GM12878 (cell line): ENCODE results near the gene KDM8. TPM values are rescaled to one million over a fixed set of nuclear protein-coding genes. Genes with fewer than 3 reads are reported as not detected.

Source experiments
- ATAC-seq: fragments of 200-7000 bp; cut with Tn5 transposase; 3 replicates; pipeline ENCODE4 v1.9.1; 2020; ENCODE audit warnings: mild to moderate bottlenecking, moderate library complexity
- BruUV-seq: library from RNA; stranded (reverse); fragments of 400-500 nt; replicated peaks from 2 replicates; lab custom pipeline; 2021; lab: Mats Ljungman, UMichigan
- CTCF ChIA-PET: fragments of 300-600 bp; sonication (Branson Sonifier 250); formaldehyde crosslinking; extraction: SDS; loops from one replicate; lab custom pipeline; 2021; ENCODE audit warnings: inconsistent platforms; lab: Yijun Ruan, JAX
- POLR2A ChIA-PET: fragments of 350-600 bp; formaldehyde crosslinking; extraction: SDS; loops from one replicate; lab custom pipeline; 2021; ENCODE audit warnings: inconsistent platforms; lab: Charles Lee
- RAD21 ChIA-PET: fragments of 300-600 bp; sonication (Branson Sonifier 250); formaldehyde crosslinking; loops from one replicate; lab custom pipeline; 2023; ENCODE audit warnings: antibody characterized with exemption; ENCODE audit not compliant: unreplicated experiment; lab: Charles Lee
- SMC1A ChIA-PET: fragments of 300-600 bp; sonication (Branson Sonifier 250); formaldehyde crosslinking; loops from one replicate; lab custom pipeline; 2023; ENCODE audit not compliant: unreplicated experiment, uncharacterized antibody; lab: Charles Lee
- DNase-seq: peaks from one replicate; pipeline ENCODE4 v3.0.0-alpha.2; 2011; ENCODE audit warnings: low read depth, low spot score
- FAIRE-seq: peaks from 3 replicates; lab custom pipeline; 2011; peaks lifted over from hg19 to GRCh38; lab: Jason Lieb, UNC
- H2AFZ ChIP-seq: 2 replicates; pipeline ENCODE4 v1.6.0; 2011; ENCODE audit warnings: low read depth, low read length, control low read depth; ENCODE audit not compliant: control insufficient read depth
- H3K27ac ChIP-seq: 2 replicates; pipeline ENCODE4 v1.5.1; 2011; ENCODE audit warnings: control low read depth; ENCODE audit not compliant: control insufficient read depth, insufficient read depth
- H3K27me3 ChIP-seq, 2 experiments: replicated peaks in 1 of 2; 2 replicates each; pipeline versions ENCODE4 v1.6.0 to v1.6.1; 2011; ENCODE audit warnings: low read length in 1 of 2; ENCODE audit not compliant: control insufficient read depth in 2 of 2, insufficient read depth in 2 of 2
- H3K36me3 ChIP-seq, 2 experiments: 2 replicates each; pipeline ENCODE4 v1.5.1; 2011; ENCODE audit warnings: low read length in 1 of 2; ENCODE audit not compliant: control insufficient read depth in 2 of 2, insufficient read depth in 2 of 2
- H3K4me1 ChIP-seq: 2 replicates; pipeline ENCODE4 v1.6.1; 2011; ENCODE audit warnings: mild to moderate bottlenecking, low read length, moderate library complexity, mixed read lengths; ENCODE audit not compliant: control insufficient read depth, insufficient read depth
- H3K4me2 ChIP-seq: 2 replicates; pipeline ENCODE4 v1.6.0; 2011; ENCODE audit warnings: control low read depth; ENCODE audit not compliant: control insufficient read depth, insufficient read depth
- H3K4me3 ChIP-seq: fragments of 200-600 bp; sonication (generic); 2 replicates; pipeline ENCODE4 v1.5.1; 2016
- H3K79me2 ChIP-seq: 2 replicates; pipeline ENCODE4 v1.6.0; 2011; ENCODE audit warnings: low read length; ENCODE audit not compliant: control insufficient read depth, insufficient read depth
- H3K9ac ChIP-seq: 2 replicates; pipeline ENCODE4 v1.8.0; 2011; ENCODE audit warnings: low read length, control low read depth, mixed read lengths; ENCODE audit not compliant: control insufficient read depth, insufficient read depth
- H3K9me3 ChIP-seq: replicated peaks from 3 replicates; pipeline ENCODE4 v1.5.1; 2011; ENCODE audit warnings: mild to moderate bottlenecking, low read length; ENCODE audit not compliant: control insufficient read depth, insufficient read depth
- H4K20me1 ChIP-seq: 2 replicates; pipeline ENCODE4 v1.6.0; 2011; ENCODE audit not compliant: control insufficient read depth, insufficient read depth
- CHD1 ChIP-seq: IDR thresholded peaks from 2 replicates; pipeline ENCODE4 v1.6.1; 2012; ENCODE audit warnings: low read depth, low read length, improper control_type of control experiment
- FOXM1 ChIP-seq: IDR thresholded peaks from 2 replicates; pipeline ENCODE4 v1.6.1; 2012; ENCODE audit warnings: low read depth, mild to moderate bottlenecking, inconsistent platforms, low read length, moderate library complexity
- LARP7 ChIP-seq: fragments of 450-650 bp; IDR thresholded peaks from 2 replicates; pipeline ENCODE4 v1.6.1; 2017; ENCODE audit warnings: mild to moderate bottlenecking
- SMAD1 ChIP-seq: fragments of 450-650 bp; IDR thresholded peaks from 2 replicates; pipeline ENCODE4 v1.6.1; 2018; ENCODE audit warnings: mild to moderate bottlenecking, low read depth; ENCODE audit not compliant: partially characterized antibody
- SMC3 ChIP-seq: IDR thresholded peaks from 2 replicates; pipeline ENCODE4 v1.6.1; 2011; ENCODE audit warnings: low read length, improper control_type of control experiment, borderline replicate concordance
- TARDBP ChIP-seq: IDR thresholded peaks from 2 replicates; pipeline ENCODE4 v1.6.1; 2016; ENCODE audit warnings: borderline replicate concordance
- WGBS: methylation state at CpG from one replicate; pipeline ENCODE4 v1.1.6; 2016; ENCODE audit warnings: low lambda C conversion rate; ENCODE audit not compliant: insufficient replicate concordance, insufficient coverage; ENCODE audit errors: missing lambda C conversion rate; 5-methylcytosine and 5-hydroxymethylcytosine counted together
- in situ Hi-C: fragments of 300-500 bp; cut with MboI; formaldehyde crosslinking; loops from 9 replicates; pipeline ENCODE4 v1.14.3; 2018; ENCODE audit warnings: mixed read lengths
- intact Hi-C: fragments of 100-400 bp; cut with micrococcal nuclease; formaldehyde crosslinking; loops from one replicate; pipeline ENCODE4 v1.14.2; 2022; ENCODE audit not compliant: unreplicated experiment
- polyA plus RNA-seq, 11 experiments: library from polyadenylated mRNA; depleted of rRNA in 4 of 11; unstranded in 6 of 11; stranded (reverse) in 5 of 11; fragments of >200 nt; fragmentation: Nextera tagmentation in 4 of 11; fragmentation: Illumina TruSeq in 1 of 11; extraction: Ambion mirVana in 4 of 11; extraction: Trizol in 1 of 11; gene quantifications; 1 replicate in 1 of 11; 2 replicates in 10 of 11; pipeline versions ENCODE4 v1.2.1 to v1.2.3, GENCODE V29; 2011 to 2016; ENCODE audit warnings: inconsistent platforms in 2 of 11, missing spikeins in 2 of 11, low read depth in 1 of 11
- total RNA-seq, 4 experiments: library from RNA; depleted of rRNA in 3 of 4; stranded (reverse); fragments of >200 nt in 3 of 4; fragmentation: Illumina TruSeq in 1 of 4; extraction: Trizol in 1 of 4; gene quantifications; 2 replicates each; pipeline versions ENCODE4 v1.2.1 to v1.2.3, GENCODE V29; 2013 to 2021
- TF ChIP-seq, protein P1 (sequence below): IDR thresholded peaks from 2 replicates; pipeline ENCODE4 v1.6.1; 2011; ENCODE audit warnings: borderline replicate concordance, low read depth, mild to moderate bottlenecking, moderate library complexity, low read length; ENCODE audit not compliant: insufficient read depth, poor library complexity, severe bottlenecking
- TF ChIP-seq, protein P2 (sequence below): fragments of 450-650 bp; IDR thresholded peaks from 2 replicates; pipeline ENCODE4 v1.6.1; 2018; ENCODE audit warnings: mild to moderate bottlenecking, low read depth, moderate library complexity; ENCODE audit not compliant: partially characterized antibody
- TF ChIP-seq, protein P3 (sequence below): IDR thresholded peaks from 2 replicates; pipeline ENCODE4 v1.6.1; 2012; ENCODE audit warnings: low read length, inconsistent platforms
- TF ChIP-seq, protein P4 (sequence below): fragments of 450-650 bp; IDR thresholded peaks from 2 replicates; pipeline ENCODE4 v1.6.1; 2016; ENCODE audit warnings: mild to moderate bottlenecking

Gene KDM8
- total and polyA plus RNA-seq, 10 of the 15 experiments (the other 5 are each of a cell fraction or from before 2014, with no cell fraction given), result 0.79 to 8.9 (median 5.8) TPM

DNA sequence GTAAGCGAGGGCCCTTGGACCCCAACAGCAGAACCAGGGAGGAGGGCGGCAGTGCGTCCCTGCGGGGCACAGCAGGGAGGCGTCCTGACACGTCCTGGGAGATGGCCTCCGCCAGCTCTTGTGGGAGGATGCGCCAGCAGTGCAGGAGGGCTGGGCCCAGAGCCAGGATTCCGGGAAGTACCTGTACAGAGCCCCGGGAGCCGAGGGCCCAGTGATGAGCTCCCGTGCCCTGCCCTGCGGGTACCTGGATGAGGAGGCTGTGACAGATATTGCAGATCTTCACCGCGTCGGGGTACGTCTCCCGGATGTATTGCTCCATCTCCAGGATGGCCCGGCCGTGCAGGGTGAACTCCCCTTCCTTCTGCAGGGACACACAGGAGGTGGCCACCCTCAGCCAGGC is 23.1 kb downstream of the KDM8 start:
- H3K4me3 ChIP-seq, result no peak overlapping the region
- H3K4me1 ChIP-seq, result peaks cover 6% of the 10 kb centered on the region
- H3K27ac ChIP-seq, result no peak overlapping the region
- intact Hi-C loops (no loop called here), in situ Hi-C loops (no loop called here)
- CTCF ChIA-PET, result interaction anchor here (1.1 to 1.6 kb wide), 2 partner anchors 48 to 225 kb away, joined by 3 to 4 read pairs; no protein-coding TSS in a partner anchor
- H2AFZ ChIP-seq, result no peak overlapping the region
- WGBS, result 60% methylated on average over 17 of the region's 20 CpGs
- peaks cover 0 to 3% of the 10 kb centered on the region in 2 experiments; a peak in 3 of 4 replicates for H3K36me3 ChIP-seq
- SMC1A ChIA-PET, result interaction anchor here (1.4 kb wide), 1 partner anchor 141 kb away, joined by 8 read pairs; no protein-coding TSS in a partner anchor
- no peaks in the 10 kb centered on the region for H3K27me3 ChIP-seq
- no peak for ATAC-seq
- POLR2A ChIA-PET, result no interaction called here
- RAD21 ChIA-PET, result interaction anchor here (1.4 to 1.7 kb wide), 3 partner anchors 47 to 142 kb away, joined by 5 to 8 read pairs (median 6); no protein-coding TSS in a partner anchor
- no peak for FAIRE-seq
- no peaks in the 10 kb centered on the region for H4K20me1 ChIP-seq
- no peak for DNase-seq
- no peak overlapping the region for H3K9ac ChIP-seq
- H3K4me2 ChIP-seq, result no peak overlapping the region
- no TSS peak for BruUV-seq
- H3K79me2 ChIP-seq, result no peaks in the 10 kb centered on the region
- TF ChIP-seq SMAD1 (no peak), CHD1 (no peak), TARDBP (no peak), LARP7 (no peak), FOXM1 (no peak), SMC3 (no peak)
- TF ChIP-seq, protein P1, sequence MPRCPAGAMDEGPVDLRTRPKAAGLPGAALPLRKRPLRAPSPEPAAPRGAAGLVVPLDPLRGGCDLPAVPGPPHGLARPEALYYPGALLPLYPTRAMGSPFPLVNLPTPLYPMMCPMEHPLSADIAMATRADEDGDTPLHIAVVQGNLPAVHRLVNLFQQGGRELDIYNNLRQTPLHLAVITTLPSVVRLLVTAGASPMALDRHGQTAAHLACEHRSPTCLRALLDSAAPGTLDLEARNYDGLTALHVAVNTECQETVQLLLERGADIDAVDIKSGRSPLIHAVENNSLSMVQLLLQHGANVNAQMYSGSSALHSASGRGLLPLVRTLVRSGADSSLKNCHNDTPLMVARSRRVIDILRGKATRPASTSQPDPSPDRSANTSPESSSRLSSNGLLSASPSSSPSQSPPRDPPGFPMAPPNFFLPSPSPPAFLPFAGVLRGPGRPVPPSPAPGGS, result no peak
- TF ChIP-seq, protein P2, sequence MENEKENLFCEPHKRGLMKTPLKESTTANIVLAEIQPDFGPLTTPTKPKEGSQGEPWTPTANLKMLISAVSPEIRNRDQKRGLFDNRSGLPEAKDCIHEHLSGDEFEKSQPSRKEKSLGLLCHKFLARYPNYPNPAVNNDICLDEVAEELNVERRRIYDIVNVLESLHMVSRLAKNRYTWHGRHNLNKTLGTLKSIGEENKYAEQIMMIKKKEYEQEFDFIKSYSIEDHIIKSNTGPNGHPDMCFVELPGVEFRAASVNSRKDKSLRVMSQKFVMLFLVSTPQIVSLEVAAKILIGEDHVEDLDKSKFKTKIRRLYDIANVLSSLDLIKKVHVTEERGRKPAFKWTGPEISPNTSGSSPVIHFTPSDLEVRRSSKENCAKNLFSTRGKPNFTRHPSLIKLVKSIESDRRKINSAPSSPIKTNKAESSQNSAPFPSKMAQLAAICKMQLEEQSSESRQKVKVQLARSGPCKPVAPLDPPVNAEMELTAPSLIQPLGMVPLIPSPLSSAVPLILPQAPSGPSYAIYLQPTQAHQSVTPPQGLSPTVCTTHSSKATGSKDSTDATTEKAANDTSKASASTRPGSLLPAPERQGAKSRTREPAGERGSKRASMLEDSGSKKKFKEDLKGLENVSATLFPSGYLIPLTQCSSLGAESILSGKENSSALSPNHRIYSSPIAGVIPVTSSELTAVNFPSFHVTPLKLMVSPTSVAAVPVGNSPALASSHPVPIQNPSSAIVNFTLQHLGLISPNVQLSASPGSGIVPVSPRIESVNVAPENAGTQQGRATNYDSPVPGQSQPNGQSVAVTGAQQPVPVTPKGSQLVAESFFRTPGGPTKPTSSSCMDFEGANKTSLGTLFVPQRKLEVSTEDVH, result no peak
- TF ChIP-seq, protein P3, sequence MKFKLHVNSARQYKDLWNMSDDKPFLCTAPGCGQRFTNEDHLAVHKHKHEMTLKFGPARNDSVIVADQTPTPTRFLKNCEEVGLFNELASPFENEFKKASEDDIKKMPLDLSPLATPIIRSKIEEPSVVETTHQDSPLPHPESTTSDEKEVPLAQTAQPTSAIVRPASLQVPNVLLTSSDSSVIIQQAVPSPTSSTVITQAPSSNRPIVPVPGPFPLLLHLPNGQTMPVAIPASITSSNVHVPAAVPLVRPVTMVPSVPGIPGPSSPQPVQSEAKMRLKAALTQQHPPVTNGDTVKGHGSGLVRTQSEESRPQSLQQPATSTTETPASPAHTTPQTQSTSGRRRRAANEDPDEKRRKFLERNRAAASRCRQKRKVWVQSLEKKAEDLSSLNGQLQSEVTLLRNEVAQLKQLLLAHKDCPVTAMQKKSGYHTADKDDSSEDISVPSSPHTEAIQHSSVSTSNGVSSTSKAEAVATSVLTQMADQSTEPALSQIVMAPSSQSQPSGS, result no peak
- TF ChIP-seq, protein P4, sequence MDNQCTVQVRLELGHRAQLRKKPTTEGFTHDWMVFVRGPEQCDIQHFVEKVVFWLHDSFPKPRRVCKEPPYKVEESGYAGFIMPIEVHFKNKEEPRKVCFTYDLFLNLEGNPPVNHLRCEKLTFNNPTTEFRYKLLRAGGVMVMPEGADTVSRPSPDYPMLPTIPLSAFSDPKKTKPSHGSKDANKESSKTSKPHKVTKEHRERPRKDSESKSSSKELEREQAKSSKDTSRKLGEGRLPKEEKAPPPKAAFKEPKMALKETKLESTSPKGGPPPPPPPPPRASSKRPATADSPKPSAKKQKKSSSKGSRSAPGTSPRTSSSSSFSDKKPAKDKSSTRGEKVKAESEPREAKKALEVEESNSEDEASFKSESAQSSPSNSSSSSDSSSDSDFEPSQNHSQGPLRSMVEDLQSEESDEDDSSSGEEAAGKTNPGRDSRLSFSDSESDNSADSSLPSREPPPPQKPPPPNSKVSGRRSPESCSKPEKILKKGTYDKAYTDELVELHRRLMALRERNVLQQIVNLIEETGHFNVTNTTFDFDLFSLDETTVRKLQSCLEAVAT, result no peak
- no peaks in the 10 kb centered on the region for H3K9me3 ChIP-seq
